Stimulated activated CD4-positive, alpha-beta T cell treated with anti-CD3 and anti-CD28 coated beads, TNF-alpha, amount 100 ng/mL, for 1 hour (primary cell): ENCODE results near the gene CENPP.
"Not testable (repeated sequence)": the region's sequence is repeated elsewhere in the genome, so short reads cannot be mapped to it uniquely, and the experiment has no call there.

ENCODE experiments used
- DNase-seq, 3 donors: peaks; one replicate each; pipeline ENCODE4 v3.0.0-alpha.2; 2020; ENCODE audit warnings: low read depth in 3 of 3, low spot score in 1 of 3

Gene CENPP

GRCh38 chr9:92377876-92378275 lies 52.1 kb downstream of the CENPP start:
- DNase-seq: no peak

- no peak for DNase-seq
Observed at GRCh38 chr9:92378865-92379560, 53.3 kb downstream of the CENPP start.

GRCh38 chr9:92380603-92381002 lies 54.9 kb downstream of the CENPP start:
- DNase-seq: no peak

- no peak for DNase-seq
Observed at GRCh38 chr9:92381775-92382174, 56.0 kb downstream of the CENPP start.

- DNase-seq: no peak
Observed at GRCh38 chr9:92384375-92384774, 58.6 kb downstream of the CENPP start.

GRCh38 chr9:92385001-92385400 lies 59.2 kb downstream of the CENPP start:
- no peak for DNase-seq

GRCh38 chr9:92385477-92385876 lies 59.7 kb downstream of the CENPP start:
- DNase-seq: no peak

GRCh38 chr9:92385953-92386352 lies 60.2 kb downstream of the CENPP start:
- no peak for DNase-seq

- no peak for DNase-seq
Observed at GRCh38 chr9:92392690-92393089, 66.9 kb downstream of the CENPP start.

GRCh38 chr9:92393686-92394085 lies 67.9 kb downstream of the CENPP start:
- no peak for DNase-seq

- DNase-seq: no peak
Observed at GRCh38 chr9:92395617-92396016, 69.9 kb downstream of the CENPP start.

GRCh38 chr9:92397853-92398252 lies 72.1 kb downstream of the CENPP start:
- no peak for DNase-seq

- DNase-seq: no peak
Observed at GRCh38 chr9:92402360-92402759, 76.6 kb downstream of the CENPP start.

- DNase-seq: no peak
Observed at GRCh38 chr9:92402826-92403745, 77.3 kb downstream of the CENPP start.

GRCh38 chr9:92404042-92404836 lies 78.5 kb downstream of the CENPP start, which contains the start of gene OGN:
OGN (minus strand) TSS chr9:92404578; CDS start chr9:92403407, 1,171 bp downstream.
- DNase-seq: no peak

GRCh38 chr9:92405818-92406217 lies 80.1 kb downstream of the CENPP start:
- no peak for DNase-seq

GRCh38 chr9:92406477-92406876 lies 80.7 kb downstream of the CENPP start:
- DNase-seq: peak in 1 of 3 donors; percentile 0

GRCh38 chr9:92407818-92408217 lies 82.1 kb downstream of the CENPP start:
- no peak for DNase-seq

- no peak for DNase-seq
Observed at GRCh38 chr9:92408747-92409478, 83.2 kb downstream of the CENPP start.

GRCh38 chr9:92411157-92411556 lies 85.4 kb downstream of the CENPP start:
- DNase-seq: not testable (repeated sequence)

- no peak for DNase-seq
Observed at GRCh38 chr9:92414566-92414965, 88.8 kb downstream of the CENPP start.
